ENCODE results near the gene SHROOM3.

DNA sequence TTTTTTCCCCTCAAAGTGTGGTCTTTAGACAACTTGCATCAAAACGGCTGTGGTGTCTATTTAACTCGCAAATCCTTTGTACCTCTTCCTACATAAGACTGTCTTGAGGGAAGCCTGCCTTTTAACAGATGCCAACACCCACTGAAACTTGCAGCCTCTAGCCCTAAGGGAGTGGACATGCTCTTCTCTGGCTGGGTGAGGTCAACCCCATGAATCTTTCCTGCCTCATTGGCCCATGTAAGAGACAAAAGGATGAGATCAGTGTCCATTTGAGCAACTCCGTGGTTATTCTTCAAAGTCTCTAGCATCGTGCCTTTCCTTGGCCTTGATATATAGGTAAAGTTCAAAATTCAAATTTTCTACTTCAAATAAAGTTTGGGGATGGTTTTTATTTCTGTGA lies 134.7 kb downstream of the SHROOM3 start:
- TF ChIP-seq POLR2A (IDR thresholded peaks at IDR 0.05; ENCODE audit: low read length) (no peak), GATA1 (IDR thresholded peaks at IDR 0.05; ENCODE audit: low read depth, low read length) (no peak)

Data from erythroblast (primary cell).